A673 (cell line): ENCODE results near the gene GRIK3.

Experiments
- EZH2 ChIP-seq: fragments of 200-600 bp; sonication (generic); IDR thresholded peaks from 2 replicates; pipeline ENCODE4 v1.6.1; 2017; ENCODE audit warnings: borderline replicate concordance, low read depth, mild to moderate bottlenecking, mixed read lengths, antibody characterized with exemption, low read length; ENCODE audit not compliant: poor library complexity, severe bottlenecking
- TF ChIP-seq, protein P1 (sequence below): fragments of 300-800, 200-600 bp; sonication (generic); conservative IDR thresholded peaks from 2 replicates; pipeline ENCODE4 v1.5.1; 2017; ENCODE audit warnings: low read depth, mild to moderate bottlenecking, antibody characterized with exemption, low read length, moderate library complexity, mixed read lengths

DNA sequence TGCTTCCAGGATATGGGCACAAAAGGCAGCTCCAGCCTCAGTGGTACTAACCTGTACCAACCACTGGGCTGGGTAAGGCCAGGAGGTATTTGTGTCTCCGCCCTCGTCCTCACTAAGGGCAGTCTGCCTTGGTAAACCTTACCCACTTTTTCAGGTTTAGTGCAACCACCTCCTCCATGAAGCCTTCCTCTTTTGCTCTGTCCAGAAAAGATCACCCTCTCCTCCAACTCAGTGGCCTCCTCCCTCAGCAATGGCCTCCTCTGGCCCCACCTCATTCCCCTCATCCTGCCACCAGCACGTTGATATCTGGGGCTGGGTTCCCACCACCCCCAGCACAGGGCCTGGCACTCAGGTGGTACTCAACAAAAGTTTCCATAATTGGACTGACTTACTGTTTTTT is 161.5 kb downstream of the GRIK3 start:
- TF ChIP-seq, protein P1, sequence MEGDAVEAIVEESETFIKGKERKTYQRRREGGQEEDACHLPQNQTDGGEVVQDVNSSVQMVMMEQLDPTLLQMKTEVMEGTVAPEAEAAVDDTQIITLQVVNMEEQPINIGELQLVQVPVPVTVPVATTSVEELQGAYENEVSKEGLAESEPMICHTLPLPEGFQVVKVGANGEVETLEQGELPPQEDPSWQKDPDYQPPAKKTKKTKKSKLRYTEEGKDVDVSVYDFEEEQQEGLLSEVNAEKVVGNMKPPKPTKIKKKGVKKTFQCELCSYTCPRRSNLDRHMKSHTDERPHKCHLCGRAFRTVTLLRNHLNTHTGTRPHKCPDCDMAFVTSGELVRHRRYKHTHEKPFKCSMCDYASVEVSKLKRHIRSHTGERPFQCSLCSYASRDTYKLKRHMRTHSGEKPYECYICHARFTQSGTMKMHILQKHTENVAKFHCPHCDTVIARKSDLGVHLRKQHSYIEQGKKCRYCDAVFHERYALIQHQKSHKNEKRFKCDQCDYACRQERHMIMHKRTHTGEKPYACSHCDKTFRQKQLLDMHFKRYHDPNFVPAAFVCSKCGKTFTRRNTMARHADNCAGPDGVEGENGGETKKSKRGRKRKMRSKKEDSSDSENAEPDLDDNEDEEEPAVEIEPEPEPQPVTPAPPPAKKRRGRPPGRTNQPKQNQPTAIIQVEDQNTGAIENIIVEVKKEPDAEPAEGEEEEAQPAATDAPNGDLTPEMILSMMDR, result no peak
- TF ChIP-seq EZH2, result no peak
